Measurements from ENCODE around the gene RNF8. TPM values are rescaled to one million over a fixed set of nuclear protein-coding genes. Genes with fewer than 3 reads are reported as not detected.
"Not testable (repeated sequence)": the region's sequence is repeated elsewhere in the genome, so short reads cannot be mapped to it uniquely, and the experiment has no call there.

Gene RNF8
- total RNA-seq: 31.6 and 33.3 TPM in 2 replicates
- long read RNA-seq, full-length matches to known transcripts: 33 of 44 reads
- long read RNA-seq, partial matches to known transcripts: 3 of 44 reads
- long read RNA-seq, other reads (novel, unspliced or antisense): 8 of 44 reads

GRCh38 chr6:37353761-37354525 is at the start of gene RNF8:
Gene RNF8 (plus strand): TSS chr6:37353983. CDS start chr6:37354165, 182 bp downstream.
- Mint-ChIP-seq H3K4me3 (peak within 1 kb of the TSS; percentile 97), H3K9me3 (no peaks in the 10 kb centered on the region)
- TF ChIP-seq CTCF (conservative IDR thresholded peaks at IDR 0.05): no peak

GRCh38 chr6:37304766-37305165 is 49.0 kb upstream of the RNF8 start:
- H3K9me3 Mint-ChIP-seq: no peaks in the 10 kb centered on the region
- no peak overlapping the region for H3K4me3 Mint-ChIP-seq

More at GRCh38 chr6:37353761-37354525, at the start of gene RNF8:
- peak; percentile 89 for DNase-seq (ENCODE audit: low read depth, low spot score)
- Mint-ChIP-seq H3K4me1 (peaks cover 21% of the 10 kb centered on the region), H3K36me3 (ENCODE audit: low read depth) (no peaks in the 10 kb centered on the region), H3K27ac (ENCODE audit: unreplicated experiment) (peak within 1 kb of the TSS; percentile 93), H3K27me3 (ENCODE audit: low read depth) (no peaks in the 10 kb centered on the region)

GRCh38 chr6:37305841-37306425 is 47.9 kb upstream of the RNF8 start:
- H3K27me3 Mint-ChIP-seq (ENCODE audit: low read depth): no peaks in the 10 kb centered on the region
- no peaks in the 10 kb centered on the region for H3K9me3 Mint-ChIP-seq
- H3K27ac Mint-ChIP-seq (ENCODE audit: unreplicated experiment): no peak overlapping the region
- H3K4me3 Mint-ChIP-seq: no peak overlapping the region
- H3K4me1 Mint-ChIP-seq: peaks cover 17% of the 10 kb centered on the region
- DNase-seq (ENCODE audit: low read depth, low spot score): no peak
- no peaks in the 10 kb centered on the region for H3K36me3 Mint-ChIP-seq (ENCODE audit: low read depth)
- TF ChIP-seq CTCF (conservative IDR thresholded peaks at IDR 0.05): no peak

More at GRCh38 chr6:37304766-37305165, 49.0 kb upstream of the RNF8 start:
- H3K27ac Mint-ChIP-seq (ENCODE audit: unreplicated experiment): no peak overlapping the region
- H3K36me3 Mint-ChIP-seq (ENCODE audit: low read depth): no peaks in the 10 kb centered on the region
- no peak for TF ChIP-seq CTCF (conservative IDR thresholded peaks at IDR 0.05)
- DNase-seq (ENCODE audit: low read depth, low spot score): no peak
- peaks cover 15% of the 10 kb centered on the region for H3K4me1 Mint-ChIP-seq
- H3K27me3 Mint-ChIP-seq (ENCODE audit: low read depth): no peaks in the 10 kb centered on the region

GRCh38 chr6:37306624-37307222 is 47.1 kb upstream of the RNF8 start:
- Mint-ChIP-seq H3K4me3 (no peak overlapping the region), H3K27me3 (ENCODE audit: low read depth) (no peaks in the 10 kb centered on the region), H3K4me1 (peaks cover 25% of the 10 kb centered on the region), H3K36me3 (ENCODE audit: low read depth) (no peaks in the 10 kb centered on the region), H3K9me3 (no peaks in the 10 kb centered on the region), H3K27ac (ENCODE audit: unreplicated experiment) (no peak overlapping the region)
- DNase-seq (ENCODE audit: low read depth, low spot score): no peak
- no peak for TF ChIP-seq CTCF (conservative IDR thresholded peaks at IDR 0.05)

- peaks cover 33% of the 10 kb centered on the region for H3K4me1 Mint-ChIP-seq
- H3K36me3 Mint-ChIP-seq (ENCODE audit: low read depth); H3K27ac Mint-ChIP-seq (ENCODE audit: unreplicated experiment): not testable (repeated sequence)
These were observed 46.3 kb upstream of the RNF8 start for GRCh38 chr6:37307484-37307883.

More at GRCh38 chr6:37307484-37307883, 46.3 kb upstream of the RNF8 start:
- not testable (repeated sequence) for DNase-seq (ENCODE audit: low read depth, low spot score); H3K4me3 Mint-ChIP-seq; H3K9me3 Mint-ChIP-seq; H3K27me3 Mint-ChIP-seq (ENCODE audit: low read depth)

Measured in neural crest cell (in vitro differentiated cells).